H1 (cell line): ENCODE data around the gene CHRM1. TPM values are rescaled to one million over a fixed set of nuclear protein-coding genes. Genes with fewer than 3 reads are reported as not detected.

Experiments
- CTCF ChIA-PET: fragments of 300-600 bp; sonication (Branson Sonifier 250); formaldehyde crosslinking; loops from one replicate; lab custom pipeline; 2021; ENCODE audit not compliant: partially characterized antibody; lab: Charles Lee
- POLR2A ChIA-PET: fragments of 300-600 bp; sonication (Branson Sonifier 250); formaldehyde crosslinking; loops from one replicate; lab custom pipeline; 2021; ENCODE audit warnings: inconsistent platforms; ENCODE audit not compliant: partially characterized antibody; lab: Charles Lee
- DNase-seq, 2 experiments: peaks; one replicate each; pipeline versions ENCODE4 v3.0.0 to v3.0.0-alpha.2; 2010 to 2022; ENCODE audit warnings: low spot score in 2 of 2, low read depth in 1 of 2, mixed read lengths in 1 of 2
- FAIRE-seq: peaks from 2 replicates; lab custom pipeline; 2011; peaks lifted over from hg19 to GRCh38; lab: Jason Lieb, UNC
- H2AFZ ChIP-seq: 2 replicates; pipeline ENCODE4 v1.8.1; 2012; ENCODE audit warnings: low read length, inconsistent platforms
- H2AK5ac ChIP-seq: 2 replicates; pipeline ENCODE4 v1.6.1; 2013; ENCODE audit warnings: low read depth, low read length
- H2BK120ac ChIP-seq: replicated peaks from 2 replicates; pipeline ENCODE3; 2013; ENCODE audit warnings: low read depth, low read length, inconsistent platforms
- H2BK12ac ChIP-seq: 2 replicates; pipeline ENCODE4 v1.6.1; 2013; ENCODE audit warnings: low read depth, low read length
- H2BK15ac ChIP-seq: 2 replicates; pipeline ENCODE4 v1.6.1; 2013; ENCODE audit warnings: low read length
- H2BK20ac ChIP-seq: 2 replicates; pipeline ENCODE4 v1.6.1; 2013; ENCODE audit warnings: low read length
- H2BK5ac ChIP-seq: 2 replicates; pipeline ENCODE4 v1.6.1; 2013; ENCODE audit warnings: low read depth, low read length
- H3K14ac ChIP-seq: 2 replicates; pipeline ENCODE4 v1.6.1; 2013; ENCODE audit warnings: inconsistent platforms; ENCODE audit not compliant: insufficient read length
- H3K18ac ChIP-seq: 2 replicates; pipeline ENCODE4 v1.6.1; 2013; ENCODE audit warnings: low read length; ENCODE audit errors: extremely low read depth
- H3K23ac ChIP-seq: 2 replicates; pipeline ENCODE4 v1.6.1; 2013; ENCODE audit warnings: inconsistent platforms; ENCODE audit not compliant: insufficient read length
- H3K23me2 ChIP-seq: 2 replicates; pipeline ENCODE4 v1.6.1; 2013; ENCODE audit warnings: low read depth, low read length
- H3K27ac ChIP-seq: 2 replicates; pipeline ENCODE4 v1.6.1; 2011; ENCODE audit warnings: low read depth, low read length, inconsistent platforms
- H3K27me3 ChIP-seq, 4 experiments: replicated peaks in 1 of 4; 1 replicate in 1 of 4; 2 replicates in 3 of 4; pipeline versions ENCODE4 v1.6.1 to v1.8.1; 2011 to 2013; ENCODE audit warnings: low read length in 3 of 4, mild to moderate bottlenecking in 3 of 4, inconsistent platforms in 2 of 4, mixed read lengths in 2 of 4, moderate library complexity in 1 of 4; ENCODE audit not compliant: control insufficient read depth in 3 of 4, insufficient read depth in 3 of 4; ENCODE audit errors: extremely low read depth in 1 of 4
- H3K36me3 ChIP-seq, 4 experiments: 2 replicates each; pipeline versions ENCODE4 v1.6.1 to v1.8.1; 2011 to 2013; ENCODE audit warnings: mild to moderate bottlenecking in 4 of 4, low read length in 3 of 4, moderate library complexity in 2 of 4, control low read depth in 1 of 4, inconsistent platforms in 1 of 4; ENCODE audit not compliant: insufficient read depth in 4 of 4, control insufficient read depth in 2 of 4
- H3K4ac ChIP-seq: replicated peaks from 2 replicates; pipeline ENCODE3; 2013; ENCODE audit warnings: low read length, low read depth, mixed read lengths, inconsistent platforms; ENCODE audit not compliant: insufficient read length
- H3K4me1 ChIP-seq, 4 experiments: replicated peaks in 1 of 4; 1 replicate in 1 of 4; 2 replicates in 3 of 4; pipeline versions ENCODE4 v1.6.1 to v1.8.1; 2011 to 2013; ENCODE audit warnings: low read length in 3 of 4, inconsistent platforms in 2 of 4, mixed read lengths in 1 of 4; ENCODE audit not compliant: insufficient read depth in 4 of 4, control insufficient read depth in 3 of 4
- H3K4me2 ChIP-seq, 2 experiments: 2 replicates each; pipeline versions ENCODE4 v1.6.1 to v1.8.1; 2011 to 2013; ENCODE audit warnings: low read depth in 2 of 2, low read length in 2 of 2, control low read depth in 1 of 2, inconsistent platforms in 1 of 2, mild to moderate bottlenecking in 1 of 2; ENCODE audit not compliant: insufficient read depth in 1 of 2
- H3K4me3 ChIP-seq, 4 experiments: fragments of 200-600, 300-600 bp in 1 of 4; sonication (generic), shearing (Covaris generic), sonication (Bioruptor Twin) in 1 of 4; 2 replicates each; pipeline versions ENCODE4 v1.5.1 to v1.8.1; 2011 to 2016; ENCODE audit warnings: low read length in 4 of 4, low read depth in 3 of 4, control low read depth in 2 of 4, inconsistent platforms in 2 of 4, mild to moderate bottlenecking in 2 of 4, mixed read lengths in 1 of 4, moderate library complexity in 1 of 4; ENCODE audit not compliant: insufficient read depth in 2 of 4; ENCODE audit errors: extremely low read depth in 1 of 4
- H3K56ac ChIP-seq: replicated peaks from 2 replicates; pipeline ENCODE3; 2013; ENCODE audit warnings: low read depth, mild to moderate bottlenecking, mixed read lengths, low read length, inconsistent platforms; ENCODE audit not compliant: insufficient read length
- H3K79me1 ChIP-seq: 2 replicates; pipeline ENCODE4 v1.6.1; 2013; ENCODE audit warnings: low read depth, low read length, control low read depth
- H3K79me2 ChIP-seq, 2 experiments: 2 replicates each; pipeline versions ENCODE4 v1.6.1 to v1.8.1; 2012 to 2013; ENCODE audit warnings: low read length in 2 of 2, mild to moderate bottlenecking in 2 of 2, inconsistent platforms in 1 of 2; ENCODE audit not compliant: insufficient read depth in 2 of 2, control insufficient read depth in 1 of 2
- H3K9ac ChIP-seq, 4 experiments: replicated peaks in 1 of 4; 1 replicate in 1 of 4; 2 replicates in 3 of 4; pipeline versions ENCODE4 v1.6.1 to v1.8.1; 2011 to 2013; ENCODE audit warnings: low read depth in 3 of 4, low read length in 3 of 4, control low read depth in 2 of 4, mild to moderate bottlenecking in 2 of 4, moderate library complexity in 2 of 4, inconsistent platforms in 1 of 4; ENCODE audit errors: extremely low read depth in 1 of 4
- H3K9me3 ChIP-seq, 2 experiments: 2 replicates each; pipeline versions ENCODE4 v1.6.1 to v1.8.1; 2012 to 2013; ENCODE audit warnings: mild to moderate bottlenecking in 2 of 2, moderate library complexity in 2 of 2, control low read depth in 1 of 2, inconsistent platforms in 1 of 2, low read depth in 1 of 2, low read length in 1 of 2, mixed read lengths in 1 of 2; ENCODE audit not compliant: insufficient read depth in 2 of 2
- H4K20me1 ChIP-seq, 2 experiments: replicated peaks in 1 of 2; 2 replicates each; pipeline versions ENCODE3 to v1.8.1; 2011 to 2013; ENCODE audit warnings: inconsistent platforms in 2 of 2, low read length in 2 of 2, mild to moderate bottlenecking in 1 of 2; ENCODE audit not compliant: insufficient read depth in 2 of 2, control insufficient read depth in 1 of 2
- H4K5ac ChIP-seq: 2 replicates; pipeline ENCODE4 v1.6.1; 2013; ENCODE audit warnings: low read length, low read depth, mixed read lengths, inconsistent platforms; ENCODE audit not compliant: insufficient read length
- H4K8ac ChIP-seq: 2 replicates; pipeline ENCODE4 v1.8.0; 2013; ENCODE audit warnings: mild to moderate bottlenecking, moderate library complexity, low read length, inconsistent platforms; ENCODE audit not compliant: insufficient read depth; ENCODE audit errors: extremely low read depth
- H4K91ac ChIP-seq: replicated peaks from 2 replicates; pipeline ENCODE3; 2013; ENCODE audit warnings: low read length, mixed read lengths, inconsistent platforms; ENCODE audit not compliant: insufficient read length
- GTF2F1 ChIP-seq: IDR thresholded peaks from 2 replicates; pipeline ENCODE4 v1.6.1; 2012; ENCODE audit warnings: low read depth, low read length, improper control_type of control experiment, borderline replicate concordance
- HDAC2 ChIP-seq, 2 experiments: fragments of 300-600 bp in 1 of 2; sonication (generic) in 1 of 2; IDR thresholded peaks; 2 replicates each; pipeline ENCODE4 v1.6.1; 2011 to 2012; ENCODE audit warnings: low read depth in 2 of 2, low read length in 2 of 2, mild to moderate bottlenecking in 2 of 2, moderate library complexity in 2 of 2, borderline replicate concordance in 1 of 2, inconsistent platforms in 1 of 2
- RFX5 ChIP-seq: IDR thresholded peaks from 2 replicates; pipeline ENCODE4 v1.6.1; 2011; ENCODE audit warnings: low read depth, low read length, improper control_type of control experiment, borderline replicate concordance
- SP2 ChIP-seq: IDR thresholded peaks from 2 replicates; pipeline ENCODE4 v1.6.1; 2012; ENCODE audit warnings: mild to moderate bottlenecking, low read length, inconsistent platforms
- TBP ChIP-seq: IDR thresholded peaks from 2 replicates; pipeline ENCODE4 v1.6.1; 2011; ENCODE audit warnings: low read depth, low read length, improper control_type of control experiment
- WGBS, 2 experiments: shearing (Covaris generic) in 1 of 2; methylation state at CpG; one replicate each; pipeline versions ENCODE4 v1.1.6 to v1.1.7; 2013 to 2015; ENCODE audit warnings: low lambda C conversion rate in 2 of 2, mixed read lengths in 2 of 2, inconsistent platforms in 1 of 2, low coverage in 1 of 2, missing lambda C conversion rate in 1 of 2; ENCODE audit not compliant: insufficient replicate concordance in 2 of 2, insufficient coverage in 1 of 2, insufficient read length in 1 of 2; ENCODE audit errors: extremely low coverage in 1 of 2, missing lambda C conversion rate in 1 of 2; 5-methylcytosine and 5-hydroxymethylcytosine counted together
- polyA plus RNA-seq, 7 experiments: library from polyadenylated mRNA; depleted of rRNA in 3 of 7; stranded (reverse) in 5 of 7; unstranded in 2 of 7; fragments of >200 nt in 5 of 7; fragments of 200-250 nt in 2 of 7; gene quantifications; 1 replicate in 5 of 7; 2 replicates in 1 of 7; 4 replicates in 1 of 7; pipeline versions ENCODE4 v1.2.1 to v1.2.3, GENCODE V29; 2011 to 2013; ENCODE audit warnings: missing spikeins in 2 of 7, mixed read lengths in 2 of 7
- total RNA-seq: library from RNA; stranded (reverse); fragmentation: NEBNext Ultra II Directional; extraction: Animal tissue kit (Norgen Biotek cat#: 25700); gene quantifications from 2 replicates; pipeline ENCODE4 v1.2.1, GENCODE V29; 2021

CHRM1 gene
- total and polyA plus RNA-seq, 2 of the 8 experiments (the other 6 are each of a cell fraction or from before 2014, with no cell fraction given): 0.08 TPM; not detected in 1

DNA sequence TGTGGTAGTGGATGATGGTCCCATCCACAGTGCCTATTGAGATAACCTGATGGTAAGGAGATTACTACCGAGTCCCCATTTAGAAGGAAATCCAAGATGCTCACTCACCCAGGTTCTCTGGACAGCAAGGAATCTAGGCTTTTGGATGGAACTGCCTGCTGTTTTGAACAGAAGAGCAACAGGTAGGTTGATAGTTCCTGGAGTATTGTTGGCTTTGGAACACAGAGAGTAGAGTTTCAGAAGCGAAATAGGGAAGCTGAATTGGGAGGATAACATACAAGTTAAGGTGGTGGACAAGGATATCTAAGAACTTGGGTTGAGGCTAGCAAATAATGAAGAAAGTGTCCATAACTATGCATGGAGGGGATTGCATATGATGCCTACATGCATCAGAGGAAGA lies 36.0 kb upstream of the CHRM1 start:
- Histone ChIP-seq H2BK5ac (no peak overlapping the region), H2BK12ac (no peak overlapping the region), H3K9ac (no peak overlapping the region), H3K23me2 (no peaks in the 10 kb centered on the region), H4K91ac (no peak overlapping the region), H3K27me3 (no peaks in the 10 kb centered on the region), H4K20me1 (no peaks in the 10 kb centered on the region), H3K9me3 (no peaks in the 10 kb centered on the region), H3K4me1 (0 out of 7 replicates have a peak, but pooled peaks cover 0 to 3% (median 0%) of the 10 kb centered on the region in 4 experiments), H2BK120ac (no peak overlapping the region), H3K36me3 (no peaks in the 10 kb centered on the region), H3K23ac (no peak overlapping the region), H3K4me3 (no peak overlapping the region), H4K8ac (no peak overlapping the region), H3K4me2 (no peak overlapping the region), H3K18ac (no peak overlapping the region), H2BK20ac (no peak overlapping the region), H4K5ac (no peak overlapping the region), H3K56ac (no peak overlapping the region), H2AK5ac (no peak overlapping the region), H2AFZ (no peak overlapping the region; the same call in 1 of the 2 replicates), H2BK15ac (no peak overlapping the region), H3K79me1 (no peaks in the 10 kb centered on the region), H3K14ac (no peak overlapping the region), H3K79me2 (no peaks in the 10 kb centered on the region), H3K4ac (no peak overlapping the region), H3K27ac (no peak overlapping the region)
- no peak for FAIRE-seq
- ChIA-PET CTCF (no interaction called here), POLR2A (no interaction called here)
- WGBS, 2 experiments: 85% methylated on average over 2 of the region's 2 CpGs; no CpG with 5 or more reads in 1 of the 2 experiments
- TF ChIP-seq SP2: no peak
- TF ChIP-seq HDAC2 (IDR thresholded peaks at IDR 0.05; ENCODE audit: borderline replicate concordance in 1 of 2, low read depth in 2 of 2, low read length in 2 of 2): no peak
- no peak for TF ChIP-seq RFX5
- TF ChIP-seq TBP: no peak
- TF ChIP-seq GTF2F1: no peak
- no peak for DNase-seq
